DND-41 (cell line): ENCODE data around the gene C9orf153.

Experiments used
- ATAC-seq: fragments of 200-7000 bp; cut with Tn5 transposase; 3 replicates; pipeline ENCODE4 v1.9.1; 2021; ENCODE audit warnings: low read depth; ENCODE audit not compliant: insufficient read depth
- DNase-seq: peaks from one replicate; pipeline ENCODE4 v3.0.0-alpha.2; 2020
- H2AFZ ChIP-seq: 2 replicates; pipeline ENCODE4 v1.6.0; 2012; ENCODE audit warnings: low read depth, low read length
- H3K27ac ChIP-seq: 2 replicates; pipeline ENCODE4 v1.5.1; 2012; ENCODE audit warnings: low read length, inconsistent platforms
- H3K27me3 ChIP-seq: fragments of 200-600 bp; sonication (generic); 2 replicates; pipeline ENCODE4 v1.6.0; 2012; ENCODE audit warnings: low read length, mild to moderate bottlenecking, inconsistent platforms; ENCODE audit not compliant: insufficient read depth, poor library complexity
- H3K36me3 ChIP-seq: 2 replicates; pipeline ENCODE4 v1.5.1; 2012; ENCODE audit warnings: low read length, inconsistent platforms; ENCODE audit not compliant: insufficient read depth
- H3K4me1 ChIP-seq: 2 replicates; pipeline ENCODE4 v1.5.1; 2012; ENCODE audit warnings: mild to moderate bottlenecking, low read length; ENCODE audit not compliant: insufficient read depth
- H3K4me2 ChIP-seq: 2 replicates; pipeline ENCODE4 v1.6.0; 2012; ENCODE audit warnings: mild to moderate bottlenecking, moderate library complexity, low read length, inconsistent platforms; ENCODE audit not compliant: insufficient read depth
- H3K4me3 ChIP-seq, 2 experiments: fragments of 200-600 bp in 1 of 2; shearing (Covaris generic) in 1 of 2; 2 replicates each; pipeline ENCODE4 v1.5.1; 2012 to 2016; ENCODE audit warnings: inconsistent platforms in 2 of 2, low read length in 2 of 2, mild to moderate bottlenecking in 2 of 2, low read depth in 1 of 2, moderate library complexity in 1 of 2
- H3K79me2 ChIP-seq: 2 replicates; pipeline ENCODE4 v1.6.0; 2012; ENCODE audit warnings: low read length, inconsistent platforms; ENCODE audit not compliant: insufficient read depth
- H3K9ac ChIP-seq: 2 replicates; pipeline ENCODE4 v1.6.0; 2012; ENCODE audit warnings: low read depth, mild to moderate bottlenecking, inconsistent platforms, low read length, moderate library complexity
- H3K9me3 ChIP-seq: 2 replicates; pipeline ENCODE4 v1.5.1; 2012; ENCODE audit warnings: low read length, moderate library complexity, mild to moderate bottlenecking, inconsistent platforms; ENCODE audit not compliant: insufficient read depth, severe bottlenecking
- H4K20me1 ChIP-seq: 2 replicates; pipeline ENCODE4 v1.6.0; 2012; ENCODE audit warnings: low read length; ENCODE audit not compliant: insufficient read depth
- EZH2 ChIP-seq: IDR thresholded peaks from 3 replicates; pipeline ENCODE4 v1.6.1; 2012; ENCODE audit warnings: borderline replicate concordance, low read depth, mild to moderate bottlenecking, moderate library complexity, low read length, inconsistent platforms; ENCODE audit not compliant: severe bottlenecking
- TF ChIP-seq, protein P1 (sequence below): IDR thresholded peaks from 2 replicates; pipeline ENCODE4 v1.5.1; 2012; ENCODE audit warnings: borderline replicate concordance, low read length, moderate library complexity, mild to moderate bottlenecking; ENCODE audit not compliant: poor library complexity, severe bottlenecking; ENCODE audit errors: extremely low read depth

C9orf153 gene

DNA sequence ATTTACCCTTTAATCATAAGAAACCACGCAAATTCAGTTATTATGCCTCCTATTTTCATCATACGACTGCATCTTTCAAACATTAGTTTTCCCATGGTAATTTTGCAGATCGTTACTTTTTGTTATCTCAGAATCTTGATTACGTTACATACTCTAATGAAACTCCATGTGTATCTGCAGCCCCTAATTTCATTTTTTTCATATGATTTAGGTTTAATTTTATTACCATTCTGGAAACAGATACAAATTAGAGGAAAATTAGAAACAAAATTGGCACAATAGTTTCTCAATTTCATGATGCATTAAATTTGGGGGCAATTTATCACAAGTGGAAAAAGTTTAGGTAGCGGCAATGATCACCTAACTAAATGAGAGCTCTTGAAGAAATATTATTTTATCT is 52.3 kb downstream of the C9orf153 start:
- Histone ChIP-seq H3K27ac (no peak overlapping the region), H3K9ac (no peak overlapping the region), H4K20me1 (no peaks in the 10 kb centered on the region), H3K9me3 (no peaks in the 10 kb centered on the region), H3K27me3 (no peaks in the 10 kb centered on the region), H3K4me3 (no peak overlapping the region), H2AFZ (no peak overlapping the region), H3K36me3 (no peaks in the 10 kb centered on the region), H3K4me1 (no peaks in the 10 kb centered on the region), H3K79me2 (no peaks in the 10 kb centered on the region), H3K4me2 (no peak overlapping the region)
- DNase-seq = no peak
- no peak for TF ChIP-seq EZH2
- TF ChIP-seq, protein P1, sequence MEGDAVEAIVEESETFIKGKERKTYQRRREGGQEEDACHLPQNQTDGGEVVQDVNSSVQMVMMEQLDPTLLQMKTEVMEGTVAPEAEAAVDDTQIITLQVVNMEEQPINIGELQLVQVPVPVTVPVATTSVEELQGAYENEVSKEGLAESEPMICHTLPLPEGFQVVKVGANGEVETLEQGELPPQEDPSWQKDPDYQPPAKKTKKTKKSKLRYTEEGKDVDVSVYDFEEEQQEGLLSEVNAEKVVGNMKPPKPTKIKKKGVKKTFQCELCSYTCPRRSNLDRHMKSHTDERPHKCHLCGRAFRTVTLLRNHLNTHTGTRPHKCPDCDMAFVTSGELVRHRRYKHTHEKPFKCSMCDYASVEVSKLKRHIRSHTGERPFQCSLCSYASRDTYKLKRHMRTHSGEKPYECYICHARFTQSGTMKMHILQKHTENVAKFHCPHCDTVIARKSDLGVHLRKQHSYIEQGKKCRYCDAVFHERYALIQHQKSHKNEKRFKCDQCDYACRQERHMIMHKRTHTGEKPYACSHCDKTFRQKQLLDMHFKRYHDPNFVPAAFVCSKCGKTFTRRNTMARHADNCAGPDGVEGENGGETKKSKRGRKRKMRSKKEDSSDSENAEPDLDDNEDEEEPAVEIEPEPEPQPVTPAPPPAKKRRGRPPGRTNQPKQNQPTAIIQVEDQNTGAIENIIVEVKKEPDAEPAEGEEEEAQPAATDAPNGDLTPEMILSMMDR = no peak
- no peak for ATAC-seq

DNA sequence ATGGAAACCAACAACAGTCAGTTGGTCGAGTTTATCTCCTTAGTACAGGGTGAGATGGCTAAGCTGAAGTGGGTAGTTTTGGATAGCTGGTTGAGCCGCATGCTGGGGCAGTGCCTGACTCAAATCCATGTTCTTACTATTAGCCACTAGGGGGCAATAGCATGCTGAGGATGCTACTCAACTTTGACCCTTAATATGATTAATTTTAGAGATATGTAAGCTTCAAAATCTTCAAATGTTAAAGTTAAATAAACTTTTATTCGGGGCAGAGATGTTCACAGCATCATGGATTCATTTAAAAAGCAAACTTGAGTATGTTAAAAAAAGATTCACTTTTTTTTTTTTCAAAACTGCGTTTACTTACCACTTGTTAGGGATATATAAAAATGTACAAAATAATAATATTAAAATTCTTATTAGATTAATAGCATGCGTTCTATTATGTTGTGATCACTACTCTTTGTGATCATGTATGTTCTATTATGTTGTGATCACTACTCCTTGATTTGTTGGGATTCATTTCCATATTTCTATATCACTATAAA is 57.0 kb downstream of the C9orf153 start:
- TF ChIP-seq, protein P1 = peak; percentile 78
- no peak for TF ChIP-seq EZH2
- Histone ChIP-seq H3K9me3 (no peaks in the 10 kb centered on the region), H3K4me1 (no peaks in the 10 kb centered on the region), H3K36me3 (no peaks in the 10 kb centered on the region), H3K27ac (no peak overlapping the region), H3K79me2 (no peaks in the 10 kb centered on the region), H3K4me3 (no peak overlapping the region), H3K4me2 (no peak overlapping the region), H2AFZ (no peak overlapping the region), H3K9ac (no peak overlapping the region), H3K27me3 (no peaks in the 10 kb centered on the region), H4K20me1 (no peaks in the 10 kb centered on the region)
- ATAC-seq (peak; percentile 78), DNase-seq (peak; percentile 20)

DNA sequence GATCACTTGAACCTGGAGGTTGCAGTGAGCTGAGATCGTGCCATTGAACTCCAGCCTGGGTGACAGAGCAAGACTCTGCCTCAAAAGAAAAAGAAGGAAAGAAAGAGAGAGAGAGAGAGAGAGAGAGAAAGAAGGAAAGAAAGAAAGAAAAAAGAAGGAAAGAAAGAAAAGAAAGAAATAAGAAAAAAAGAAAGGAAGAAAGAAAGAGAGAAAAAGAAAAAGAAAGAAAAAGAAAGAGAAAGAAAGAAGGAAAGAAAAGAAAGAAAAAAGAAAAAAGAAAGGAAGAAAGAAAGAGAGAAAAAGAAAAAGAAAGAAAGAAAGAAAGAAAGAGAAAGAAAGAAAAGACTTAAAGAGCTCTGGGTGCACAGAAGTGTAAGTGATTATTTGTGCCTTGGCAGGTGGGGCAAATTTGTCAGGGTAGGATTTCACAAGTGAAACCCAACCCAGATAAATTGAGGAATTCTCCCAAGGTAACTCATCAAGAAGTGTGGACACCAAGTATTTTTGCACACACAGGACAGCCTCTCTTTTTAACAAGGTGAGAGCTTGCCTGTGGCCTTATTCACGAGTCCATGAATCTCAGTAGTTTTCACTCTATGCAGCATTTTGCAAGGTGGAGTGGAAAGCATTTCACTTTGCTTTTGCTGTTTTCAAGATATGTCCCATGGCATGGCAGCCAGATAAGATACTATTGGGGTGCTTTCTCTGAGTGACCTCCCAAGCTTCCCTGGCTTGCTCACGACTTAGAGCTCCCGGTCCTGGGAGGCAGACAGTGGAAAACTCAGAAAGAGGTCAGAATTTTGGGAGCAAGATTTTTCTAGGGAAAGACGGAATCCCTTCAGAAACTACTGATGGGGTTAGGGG is 57.8 kb downstream of the C9orf153 start:
- Histone ChIP-seq H2AFZ (no peak overlapping the region), H3K9ac (no peak overlapping the region), H3K27me3 (no peaks in the 10 kb centered on the region), H3K4me3 (no peak overlapping the region), H3K4me1 (no peaks in the 10 kb centered on the region), H3K36me3 (no peaks in the 10 kb centered on the region), H3K79me2 (no peaks in the 10 kb centered on the region), H4K20me1 (no peaks in the 10 kb centered on the region), H3K4me2 (no peak overlapping the region), H3K27ac (no peak overlapping the region), H3K9me3 (no peaks in the 10 kb centered on the region)
- ATAC-seq = no peak
- TF ChIP-seq, protein P1 = no peak
- no peak for TF ChIP-seq EZH2
- DNase-seq = no peak
